Heart left ventricle (tissue), 16 donors: ENCODE measurements around the gene WSCD2. TPM values are rescaled to one million over a fixed set of nuclear protein-coding genes. Genes with fewer than 3 reads are reported as not detected.

ENCODE experiments used
- ATAC-seq, 4 donors: fragments of 200-7000 bp; cut with Tn5 transposase; one replicate each; pipeline ENCODE4 v1.9.1; 2020 to 2022; ENCODE audit warnings: moderate library complexity in 4 of 4, mild to moderate bottlenecking in 3 of 4, moderate number of reproducible peaks in 1 of 4
- DNase-seq, 5 donors: peaks; one replicate each; pipeline ENCODE4 v3.0.0-alpha.2; 2020
- H3K27ac ChIP-seq, 12 donors: fragments of 200-600 bp; sonication (generic) in 4 of 12; one replicate each; pipeline versions ENCODE4 v1.5.0 to v1.8.0; 2016 to 2022; ENCODE audit warnings: mild to moderate bottlenecking in 2 of 12
- H3K27me3 ChIP-seq, 9 donors: fragments of 200-600 bp; sonication (generic) in 2 of 9; one replicate each; pipeline versions ENCODE4 v1.5.1 to v1.8.0; 2016 to 2022; ENCODE audit warnings: mild to moderate bottlenecking in 3 of 9
- H3K36me3 ChIP-seq, 9 donors: fragments of 200-600 bp; sonication (generic) in 2 of 9; one replicate each; pipeline versions ENCODE4 v1.5.0 to v1.8.0; 2018 to 2022; ENCODE audit warnings: mild to moderate bottlenecking in 2 of 9
- H3K4me1 ChIP-seq, 12 donors: fragments of 200-600 bp; sonication (generic) in 4 of 12; one replicate each; pipeline versions ENCODE4 v1.5.0 to v1.8.0; 2016 to 2022; ENCODE audit warnings: mild to moderate bottlenecking in 3 of 12
- H3K4me3 ChIP-seq, 12 donors: fragments of 200-600 bp; sonication (generic) in 4 of 12; one replicate each; pipeline versions ENCODE4 v1.5.0 to v1.8.0; 2017 to 2022; ENCODE audit warnings: mild to moderate bottlenecking in 9 of 12, moderate library complexity in 4 of 12
- H3K9me3 ChIP-seq, 12 donors: fragments of 200-600 bp; sonication (generic) in 4 of 12; one replicate each; pipeline versions ENCODE4 v1.5.0 to v1.8.0; 2016 to 2022; ENCODE audit warnings: mild to moderate bottlenecking in 1 of 12
- CTCF ChIP-seq, 12 donors: fragments of 200-600 bp; sonication (generic) in 4 of 12; IDR thresholded peaks; one replicate each; pipeline versions ENCODE4 v1.5.0 to v1.8.0; 2018 to 2022; ENCODE audit warnings: antibody characterized with exemption in 12 of 12, mild to moderate bottlenecking in 5 of 12
- POLR2A ChIP-seq, 2 donors: fragments of 450-650 bp; IDR thresholded peaks; one replicate each; pipeline ENCODE4 v1.6.1; 2017; ENCODE audit warnings: antibody characterized with exemption in 2 of 2, mild to moderate bottlenecking in 2 of 2, moderate library complexity in 2 of 2
- WGBS, 4 donors: extraction: QIAGEN DNeasy Blood & Tissue Kit in 2 of 4; methylation state at CpG; one replicate each; pipeline versions ENCODE4 v1.1.5 to v1.1.7; 2013 to 2018; 5-methylcytosine and 5-hydroxymethylcytosine counted together
- intact Hi-C, 10 donors: fragments of 100-400 bp; cut with DNase I; formaldehyde crosslinking; loops; one replicate each; pipeline versions ENCODE4 v1.11.1 to v1.14.2; 2022
- polyA plus RNA-seq, 2 donors: library from polyadenylated mRNA; stranded (reverse); fragments of 200-250 nt; gene quantifications; one replicate each; pipeline ENCODE4 v1.2.3, GENCODE V29; 2013
- total RNA-seq, 9 donors: library from RNA; depleted of rRNA in 2 of 9; stranded (reverse); fragments of >200 nt in 2 of 9; fragmentation: NEBNext Ultra II Directional in 3 of 9; extraction: Animal tissue kit (Norgen Biotek cat#: 25700) in 3 of 9; gene quantifications; one replicate each; pipeline versions ENCODE4 v1.1.0 to v1.2.4, GENCODE V29; 2016 to 2023
- donor health status: ischemic (EF 13 %, LVEDD 7.1; RV severe dilation, severe dysfunction).
- donor health status: healthy with polysubstance abuse.
- donor health status: DM: no; HTN: yes; CAD: no.
- donor health status: DM: no; HTN: no; CAD: no.
- donor health status: ischemic (EF 25% LVEDD 6.9; RV normal size, moderate dysfunction).
- donor health status: ischemic (EF 25% LVEDD 5.7; RV mildly dilated, moderate dysfunction).
- donor health status: healthy.
- donor health status: DM: yes; HTN: yes; CAD: no.
- donor health status: ischemic (EF 35%, LVEDD 5.7; RV mildly dilated, moderate dysfunction).
- donor health status: nonischemic (EF 11% LVEDD 7.7; RV severe dilation, severe dysfunction).
- donor health status: DM: yes; HTN: yes; CAD: no.
- donor health status: PGD.
- donor health status: ischemic (EF 29% LVEDD 5.4; RV normal size, mild dysfunction).
- donor health status: nonischemic (EF 23%, LVEDD 6.1; RV moderate dilation, normal function).

WSCD2 gene
- total and polyA plus RNA-seq, 11 donors: 0.07 to 2.5 (median 0.49) TPM; not detected in 3

- intact Hi-C loops: no loop called here
- Histone ChIP-seq H3K36me3 (no peaks in the 10 kb centered on the region), H3K9me3 (no peaks in the 10 kb centered on the region), H3K27ac (no peak overlapping the region), H3K4me1 (no peaks in the 10 kb centered on the region), H3K4me3 (no peak overlapping the region), H3K27me3 (peaks cover 0 to 13% (median 0%) of the 10 kb centered on the region in 9 donors)
- ATAC-seq (no peak), DNase-seq (no peak)
- TF ChIP-seq POLR2A (IDR thresholded peaks at IDR 0.05): no peak
- TF ChIP-seq CTCF (IDR thresholded peaks at IDR 0.05): no peak
- WGBS, 4 donors: 51 to 62% (median 54%) methylated on average over 4 of the region's 4 CpGs
These were observed 33.1 kb downstream of the WSCD2 start for GRCh38 chr12:108162207-108162606.

- Histone ChIP-seq H3K4me3 (no peak overlapping the region), H3K4me1 (no peaks in the 10 kb centered on the region), H3K36me3 (no peaks in the 10 kb centered on the region), H3K27me3 (peaks cover 0 to 13% (median 0%) of the 10 kb centered on the region in 9 donors), H3K27ac (no peak overlapping the region), H3K9me3 (no peaks in the 10 kb centered on the region)
- TF ChIP-seq CTCF (IDR thresholded peaks at IDR 0.05) (no peak), POLR2A (IDR thresholded peaks at IDR 0.05) (no peak)
- ATAC-seq (no peak), DNase-seq (no peak)
- intact Hi-C loops: no loop called here
- WGBS, 4 donors: 68 to 75% (median 72%) methylated on average over 5 of the region's 5 CpGs
These were observed 37.4 kb downstream of the WSCD2 start for GRCh38 chr12:108166505-108166904.

- no peaks in the 10 kb centered on the region for H3K36me3 ChIP-seq
- intact Hi-C loops: no loop called here
- TF ChIP-seq CTCF (IDR thresholded peaks at IDR 0.05) (no peak), POLR2A (IDR thresholded peaks at IDR 0.05) (no peak)
- H3K4me3 ChIP-seq: no peak overlapping the region
- no peaks in the 10 kb centered on the region for H3K9me3 ChIP-seq
- H3K27ac ChIP-seq: no peak overlapping the region
- ATAC-seq (no peak), DNase-seq (no peak)
- WGBS, 4 donors: 24 to 45% (median 41%) methylated on average over 3 of the region's 3 CpGs
- H3K27me3 ChIP-seq: peaks cover 0 to 21% (median 0%) of the 10 kb centered on the region in 9 donors
- no peaks in the 10 kb centered on the region for H3K4me1 ChIP-seq
These were observed 38.9 kb downstream of the WSCD2 start for GRCh38 chr12:108167974-108168373.

DNA sequence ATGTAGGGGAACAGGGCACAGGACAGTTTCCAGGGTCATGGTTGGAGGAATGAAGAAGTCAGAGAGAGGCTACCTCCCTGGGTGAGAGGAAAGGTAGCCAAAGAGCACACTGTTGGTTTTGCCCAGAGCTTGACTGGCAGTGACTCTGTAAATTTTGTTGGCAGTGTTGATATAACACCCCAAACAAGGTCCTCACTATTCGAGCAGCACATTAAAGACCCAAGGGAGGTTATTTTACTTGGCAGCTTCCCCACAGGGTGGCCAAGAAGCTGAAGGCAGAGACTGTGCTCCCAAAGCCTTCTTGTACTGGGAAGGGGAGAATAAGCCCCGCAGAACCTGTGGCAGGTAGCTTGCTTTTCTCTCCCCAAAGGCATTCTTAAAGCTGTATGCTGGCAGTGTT, 40.6 kb downstream of the WSCD2 start:
- Histone ChIP-seq H3K4me1 (no peaks in the 10 kb centered on the region), H3K9me3 (no peaks in the 10 kb centered on the region), H3K36me3 (no peaks in the 10 kb centered on the region), H3K4me3 (no peak overlapping the region), H3K27me3 (peaks cover 0 to 21% (median 0%) of the 10 kb centered on the region in 9 donors), H3K27ac (no peak overlapping the region)
- WGBS, 4 donors: 38 to 51% (median 44%) methylated on average over 2 of the region's 2 CpGs
- DNase-seq (no peak), ATAC-seq (no peak)
- TF ChIP-seq POLR2A (IDR thresholded peaks at IDR 0.05) (no peak), CTCF (IDR thresholded peaks at IDR 0.05) (no peak)
- intact Hi-C loops: loop anchor here in 1 of 10 donors (10.0 kb wide), 1 partner anchor 435 kb away; no protein-coding TSS in a partner anchor
